Esophagus muscularis mucosa (tissue), 4 donors: ENCODE results near the gene BZW2. TPM values are rescaled to one million over a fixed set of nuclear protein-coding genes. Genes with fewer than 3 reads are reported as not detected.

Source experiments
- DNase-seq: peaks from one replicate; pipeline ENCODE4 v3.0.0-alpha.2; 2017; ENCODE audit errors: extremely low spot score
- H3K27ac ChIP-seq, 4 donors: fragments of 200-600 bp; sonication (generic); replicated peaks in 1 of 4; 1 replicate in 3 of 4; 2 replicates in 1 of 4; pipeline ENCODE4 v1.5.1; 2016 to 2019; ENCODE audit warnings: mild to moderate bottlenecking in 1 of 4
- H3K27me3 ChIP-seq, 4 donors: fragments of 200-600 bp; sonication (generic); one replicate each; pipeline versions ENCODE4 v1.5.1 to v1.6.0; 2016 to 2019
- H3K36me3 ChIP-seq, 4 donors: fragments of 200-600 bp; sonication (generic); one replicate each; pipeline ENCODE4 v1.5.1; 2016 to 2019
- H3K4me1 ChIP-seq, 4 donors: fragments of 200-600 bp; sonication (generic); one replicate each; pipeline ENCODE4 v1.5.1; 2016 to 2019
- H3K4me3 ChIP-seq, 4 donors: fragments of 200-600 bp; sonication (generic); 1 replicate in 2 of 4; 2 replicates in 2 of 4; pipeline ENCODE4 v1.5.1; 2016 to 2019; ENCODE audit warnings: mild to moderate bottlenecking in 4 of 4, moderate library complexity in 1 of 4
- H3K9me3 ChIP-seq, 4 donors: fragments of 200-600 bp; sonication (generic); 1 replicate in 3 of 4; 2 replicates in 1 of 4; pipeline ENCODE4 v1.5.1; 2016 to 2019
- EP300 ChIP-seq: sonication (generic); formaldehyde crosslinking; IDR thresholded peaks from one replicate; pipeline ENCODE4 v1.6.1; 2017; ENCODE audit warnings: antibody characterized with exemption
- POLR2A ChIP-seq: fragments of 450-650 bp; IDR thresholded peaks from one replicate; pipeline ENCODE4 v1.6.1; 2017; ENCODE audit warnings: antibody characterized with exemption, moderate library complexity, mild to moderate bottlenecking, low read depth
- POLR2AphosphoS5 ChIP-seq, 2 donors: sonication (generic); formaldehyde crosslinking; IDR thresholded peaks; one replicate each; pipeline ENCODE4 v1.6.1; 2017; ENCODE audit warnings: antibody characterized with exemption in 2 of 2
- WGBS: methylation state at CpG from one replicate; pipeline ENCODE4 v1.1.5; 2018; 5-methylcytosine and 5-hydroxymethylcytosine counted together
- intact Hi-C: fragments of 100-400 bp; cut with DNase I; formaldehyde crosslinking; loops from one replicate; pipeline ENCODE4 v1.15.1; 2023
- total RNA-seq, 4 donors: library from RNA; depleted of rRNA; stranded (reverse); fragments of >200 nt; gene quantifications; one replicate each; pipeline versions ENCODE4 v1.1.0 to v1.2.1, GENCODE V29; 2016
- TF ChIP-seq, protein P1 (sequence below), 3 experiments: fragments of 200-600 bp in 2 of 3; fragments of 450-650 bp in 1 of 3; sonication (generic) in 2 of 3; IDR thresholded peaks; one replicate each; pipeline ENCODE4 v1.5.1; 2017 to 2019; ENCODE audit warnings: antibody characterized with exemption in 3 of 3, mild to moderate bottlenecking in 2 of 3, moderate library complexity in 1 of 3

Gene BZW2
- total RNA-seq, 4 donors from 2014 or later, result 48.1 to 73.9 (median 62.4) TPM

- 95% methylated on average over 2 of the region's 2 CpGs for WGBS
- peaks cover 40 to 70% (median 53%) of the 10 kb centered on the region in 4 donors for H3K36me3 ChIP-seq
- H3K4me3 ChIP-seq, result no peak overlapping the region
- H3K27ac ChIP-seq, result no peak overlapping the region
- H3K27me3 ChIP-seq, result no peaks in the 10 kb centered on the region
- TF ChIP-seq, protein P1, sequence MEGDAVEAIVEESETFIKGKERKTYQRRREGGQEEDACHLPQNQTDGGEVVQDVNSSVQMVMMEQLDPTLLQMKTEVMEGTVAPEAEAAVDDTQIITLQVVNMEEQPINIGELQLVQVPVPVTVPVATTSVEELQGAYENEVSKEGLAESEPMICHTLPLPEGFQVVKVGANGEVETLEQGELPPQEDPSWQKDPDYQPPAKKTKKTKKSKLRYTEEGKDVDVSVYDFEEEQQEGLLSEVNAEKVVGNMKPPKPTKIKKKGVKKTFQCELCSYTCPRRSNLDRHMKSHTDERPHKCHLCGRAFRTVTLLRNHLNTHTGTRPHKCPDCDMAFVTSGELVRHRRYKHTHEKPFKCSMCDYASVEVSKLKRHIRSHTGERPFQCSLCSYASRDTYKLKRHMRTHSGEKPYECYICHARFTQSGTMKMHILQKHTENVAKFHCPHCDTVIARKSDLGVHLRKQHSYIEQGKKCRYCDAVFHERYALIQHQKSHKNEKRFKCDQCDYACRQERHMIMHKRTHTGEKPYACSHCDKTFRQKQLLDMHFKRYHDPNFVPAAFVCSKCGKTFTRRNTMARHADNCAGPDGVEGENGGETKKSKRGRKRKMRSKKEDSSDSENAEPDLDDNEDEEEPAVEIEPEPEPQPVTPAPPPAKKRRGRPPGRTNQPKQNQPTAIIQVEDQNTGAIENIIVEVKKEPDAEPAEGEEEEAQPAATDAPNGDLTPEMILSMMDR (IDR thresholded peaks at IDR 0.05), result no peak
- TF ChIP-seq POLR2AphosphoS5 (IDR thresholded peaks at IDR 0.05), result no peak
- TF ChIP-seq EP300, result no peak
- TF ChIP-seq POLR2A, result no peak
- DNase-seq, result no peak
- no peaks in the 10 kb centered on the region for H3K9me3 ChIP-seq
- H3K4me1 ChIP-seq, result no peaks in the 10 kb centered on the region
- intact Hi-C loops, result no loop called here
Observed at GRCh38 chr7:16685535-16685934, 39.6 kb downstream of the BZW2 start.

GRCh38 chr7:16688249-16688648, 42.3 kb downstream of the BZW2 start:
- no peaks in the 10 kb centered on the region for H3K27me3 ChIP-seq
- 100% methylated on average over 2 of the region's 2 CpGs for WGBS
- H3K36me3 ChIP-seq, result peaks cover 28 to 69% (median 49%) of the 10 kb centered on the region in 4 donors
- TF ChIP-seq EP300 (no peak), POLR2A (no peak), POLR2AphosphoS5 (IDR thresholded peaks at IDR 0.05) (no peak)
- TF ChIP-seq, protein P1 (IDR thresholded peaks at IDR 0.05), result no peak
- no peak for DNase-seq
- H3K4me1 ChIP-seq, result no peaks in the 10 kb centered on the region
- H3K9me3 ChIP-seq, result no peaks in the 10 kb centered on the region
- no peak overlapping the region for H3K4me3 ChIP-seq
- no peak overlapping the region for H3K27ac ChIP-seq
- intact Hi-C loops, result no loop called here

DNA sequence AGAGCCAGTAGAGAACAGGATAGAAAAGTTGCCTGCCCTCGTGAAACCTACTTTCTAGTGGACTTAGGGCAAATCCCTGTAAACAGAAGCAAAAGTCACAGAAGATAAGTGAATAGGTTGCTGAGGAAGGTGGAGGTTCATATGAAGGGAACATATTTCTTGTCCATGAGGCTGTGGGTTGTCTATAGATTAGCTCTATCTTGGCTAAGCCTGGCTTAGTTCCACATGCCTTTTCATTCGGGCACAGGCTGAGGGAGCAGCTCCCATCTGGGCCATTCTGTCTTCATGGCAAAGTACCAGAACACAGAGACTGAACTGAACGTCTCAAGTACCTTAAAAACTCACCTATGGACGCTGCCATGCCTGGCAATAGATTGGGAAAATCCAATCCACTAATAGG, 45.3 kb downstream of the BZW2 start:
- H3K27ac ChIP-seq, result no peak overlapping the region
- intact Hi-C loops, result no loop called here
- WGBS, result 98% methylated on average over 4 of the region's 4 CpGs
- TF ChIP-seq, protein P1 (IDR thresholded peaks at IDR 0.05), result no peak
- TF ChIP-seq POLR2A, result no peak
- TF ChIP-seq POLR2AphosphoS5 (IDR thresholded peaks at IDR 0.05), result no peak
- no peaks in the 10 kb centered on the region for H3K9me3 ChIP-seq
- H3K4me1 ChIP-seq, result no peaks in the 10 kb centered on the region
- no peak overlapping the region for H3K4me3 ChIP-seq
- no peak for DNase-seq
- no peaks in the 10 kb centered on the region for H3K27me3 ChIP-seq
- H3K36me3 ChIP-seq, result peaks cover 26 to 77% (median 53%) of the 10 kb centered on the region in 4 donors

- TF ChIP-seq, protein P1 (IDR thresholded peaks at IDR 0.05), result no peak
- no peak for TF ChIP-seq POLR2A
- TF ChIP-seq EP300, result no peak
- no peak for TF ChIP-seq POLR2AphosphoS5 (IDR thresholded peaks at IDR 0.05)
- Histone ChIP-seq H3K27me3 (no peaks in the 10 kb centered on the region), H3K4me1 (no peaks in the 10 kb centered on the region), H3K4me3 (no peak overlapping the region), H3K9me3 (no peaks in the 10 kb centered on the region), H3K36me3 (peaks cover 36 to 95% (median 74%) of the 10 kb centered on the region in 4 donors), H3K27ac (no peak overlapping the region)
- intact Hi-C loops, result no loop called here
- 100% methylated on average over 2 of the region's 2 CpGs for WGBS
- no peak for DNase-seq
Observed at GRCh38 chr7:16693601-16694318, 47.8 kb downstream of the BZW2 start.

DNA sequence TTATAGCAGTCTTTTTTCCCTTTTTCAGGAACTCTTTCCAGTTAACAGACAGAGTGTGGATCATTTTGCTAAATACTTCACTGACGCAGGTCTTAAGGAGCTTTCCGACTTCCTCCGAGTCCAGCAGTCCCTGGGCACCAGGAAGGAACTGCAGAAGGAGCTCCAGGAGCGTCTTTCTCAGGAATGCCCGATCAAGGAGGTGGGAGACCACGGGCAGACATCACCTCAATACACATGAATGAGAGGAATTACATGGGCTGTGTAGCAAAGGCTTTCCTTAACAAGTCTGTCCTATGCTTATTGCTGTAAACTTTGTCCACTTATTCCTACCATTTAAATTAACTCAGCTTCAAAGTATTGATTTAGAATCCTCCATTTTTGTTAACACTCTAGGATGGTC, 48.8 kb downstream of the BZW2 start:
- Histone ChIP-seq H3K36me3 (peaks cover 35 to 100% (median 76%) of the 10 kb centered on the region in 4 donors), H3K27ac (no peak overlapping the region), H3K4me1 (no peaks in the 10 kb centered on the region), H3K9me3 (no peaks in the 10 kb centered on the region), H3K4me3 (no peak overlapping the region), H3K27me3 (no peaks in the 10 kb centered on the region)
- WGBS, result 85% methylated on average over 6 of the region's 6 CpGs
- intact Hi-C loops, result loop anchor here (5.0 kb wide), 1 partner anchor 222 kb away; no protein-coding TSS in a partner anchor
- DNase-seq, result no peak
- TF ChIP-seq POLR2A (no peak), POLR2AphosphoS5 (IDR thresholded peaks at IDR 0.05) (no peak), EP300 (no peak)
- TF ChIP-seq, protein P1 (IDR thresholded peaks at IDR 0.05), result no peak
